Astrocyte of the cerebellum (primary cell): ENCODE data around the gene MED13L.

Source experiments
- DNase-seq: peaks from one replicate; pipeline ENCODE4 v3.0.0-alpha.2; 2011; ENCODE audit warnings: low read depth
- H3K4me3 ChIP-seq: 2 replicates; pipeline ENCODE4 v1.5.1; 2011; ENCODE audit warnings: mild to moderate bottlenecking, low read depth, low read length, moderate library complexity
- in situ Hi-C: cut with HindIII; loops from 2 replicates; pipeline ENCODE4 v1.10.0; 2017; ENCODE audit warnings: low sequenced_read_pairs
- TF ChIP-seq, protein P1 (sequence below): IDR thresholded peaks from 2 replicates; pipeline ENCODE4 v1.5.1; 2012; ENCODE audit warnings: low read length, low read depth, moderate library complexity, mild to moderate bottlenecking; ENCODE audit errors: missing control alignments

MED13L gene

DNA sequence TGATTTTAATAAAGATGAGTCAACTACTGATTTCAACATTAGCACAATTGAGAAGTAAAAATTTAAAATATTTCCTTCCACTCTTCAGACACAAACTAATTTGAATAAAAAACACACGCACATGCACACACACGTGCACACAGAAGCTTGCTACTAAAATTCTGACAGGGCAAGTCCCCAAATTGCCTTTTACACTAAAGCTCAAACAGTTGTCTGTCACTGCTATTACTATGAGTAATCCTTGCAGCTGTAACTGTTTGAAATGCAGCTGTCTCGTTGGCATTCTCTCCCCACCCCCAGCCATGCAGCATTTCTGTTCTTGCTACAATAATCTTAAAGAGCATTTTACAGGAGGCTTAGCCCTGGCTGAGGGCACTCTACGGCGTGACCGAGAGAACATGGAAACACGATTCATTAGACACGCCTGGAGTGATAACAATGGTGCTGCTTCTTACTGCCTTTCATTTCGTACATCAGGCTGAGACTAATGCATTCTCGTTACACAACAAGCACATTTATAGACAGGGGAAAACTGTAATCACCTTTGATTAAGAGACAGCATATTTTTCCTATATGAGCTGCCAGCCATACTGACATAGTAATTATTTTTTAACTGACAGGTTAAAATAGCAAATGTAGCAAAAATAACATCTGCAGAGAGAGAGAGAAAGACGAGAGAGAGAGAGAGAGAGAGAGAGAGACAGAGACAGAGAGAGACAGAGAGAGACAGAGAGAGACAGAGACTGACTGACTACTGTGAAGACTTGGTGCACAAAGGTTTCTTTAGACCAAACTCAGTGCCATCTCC lies 153.8 kb downstream of the MED13L start:
- in situ Hi-C loops, result no loop called here
- TF ChIP-seq, protein P1, sequence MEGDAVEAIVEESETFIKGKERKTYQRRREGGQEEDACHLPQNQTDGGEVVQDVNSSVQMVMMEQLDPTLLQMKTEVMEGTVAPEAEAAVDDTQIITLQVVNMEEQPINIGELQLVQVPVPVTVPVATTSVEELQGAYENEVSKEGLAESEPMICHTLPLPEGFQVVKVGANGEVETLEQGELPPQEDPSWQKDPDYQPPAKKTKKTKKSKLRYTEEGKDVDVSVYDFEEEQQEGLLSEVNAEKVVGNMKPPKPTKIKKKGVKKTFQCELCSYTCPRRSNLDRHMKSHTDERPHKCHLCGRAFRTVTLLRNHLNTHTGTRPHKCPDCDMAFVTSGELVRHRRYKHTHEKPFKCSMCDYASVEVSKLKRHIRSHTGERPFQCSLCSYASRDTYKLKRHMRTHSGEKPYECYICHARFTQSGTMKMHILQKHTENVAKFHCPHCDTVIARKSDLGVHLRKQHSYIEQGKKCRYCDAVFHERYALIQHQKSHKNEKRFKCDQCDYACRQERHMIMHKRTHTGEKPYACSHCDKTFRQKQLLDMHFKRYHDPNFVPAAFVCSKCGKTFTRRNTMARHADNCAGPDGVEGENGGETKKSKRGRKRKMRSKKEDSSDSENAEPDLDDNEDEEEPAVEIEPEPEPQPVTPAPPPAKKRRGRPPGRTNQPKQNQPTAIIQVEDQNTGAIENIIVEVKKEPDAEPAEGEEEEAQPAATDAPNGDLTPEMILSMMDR, result no peak
- no peak overlapping the region for H3K4me3 ChIP-seq
- peak; percentile 62 for DNase-seq

DNA sequence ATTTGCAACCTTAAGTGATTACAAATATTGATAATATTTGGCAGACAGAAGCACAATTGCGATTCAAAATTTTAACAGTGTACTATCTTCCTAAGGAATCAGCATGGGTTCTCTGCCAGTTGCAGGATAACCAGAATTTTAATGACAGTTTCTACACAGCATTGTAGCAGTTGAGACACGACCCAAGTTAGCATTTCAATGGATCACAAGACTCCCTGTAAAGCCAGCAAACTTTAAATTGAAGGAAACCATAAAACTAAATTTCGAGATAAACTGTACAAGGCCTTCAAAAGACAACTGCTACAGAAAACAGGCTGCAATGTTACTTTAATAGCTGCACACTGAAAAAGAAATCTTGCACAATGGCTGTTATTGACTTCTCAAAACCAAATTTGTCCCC lies 154.9 kb downstream of the MED13L start:
- in situ Hi-C loops, result no loop called here
- TF ChIP-seq, protein P1, result no peak
- no peak for DNase-seq
- no peak overlapping the region for H3K4me3 ChIP-seq

DNA sequence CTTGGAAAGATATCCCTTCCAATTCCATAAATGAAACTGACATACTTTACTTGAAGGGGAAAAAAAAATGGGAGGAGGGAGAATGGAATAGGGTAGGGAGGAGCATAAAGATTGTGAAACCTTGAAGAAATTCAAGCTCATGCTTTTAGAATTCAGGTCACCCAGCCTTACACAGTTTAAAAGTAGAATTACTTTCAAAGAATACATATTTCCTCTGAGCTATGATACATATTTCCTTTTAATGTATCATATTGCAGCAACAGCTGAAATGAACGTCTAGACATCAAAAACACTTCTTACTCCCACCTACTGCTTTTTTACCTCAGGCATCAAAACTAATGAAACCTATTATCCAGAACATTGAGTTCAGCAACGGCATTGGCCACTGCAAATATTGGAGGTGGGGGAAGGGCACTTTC lies 156.0 kb downstream of the MED13L start:
- H3K4me3 ChIP-seq, result no peak overlapping the region
- in situ Hi-C loops, result no loop called here
- no peak for DNase-seq
- TF ChIP-seq, protein P1, result no peak

DNA sequence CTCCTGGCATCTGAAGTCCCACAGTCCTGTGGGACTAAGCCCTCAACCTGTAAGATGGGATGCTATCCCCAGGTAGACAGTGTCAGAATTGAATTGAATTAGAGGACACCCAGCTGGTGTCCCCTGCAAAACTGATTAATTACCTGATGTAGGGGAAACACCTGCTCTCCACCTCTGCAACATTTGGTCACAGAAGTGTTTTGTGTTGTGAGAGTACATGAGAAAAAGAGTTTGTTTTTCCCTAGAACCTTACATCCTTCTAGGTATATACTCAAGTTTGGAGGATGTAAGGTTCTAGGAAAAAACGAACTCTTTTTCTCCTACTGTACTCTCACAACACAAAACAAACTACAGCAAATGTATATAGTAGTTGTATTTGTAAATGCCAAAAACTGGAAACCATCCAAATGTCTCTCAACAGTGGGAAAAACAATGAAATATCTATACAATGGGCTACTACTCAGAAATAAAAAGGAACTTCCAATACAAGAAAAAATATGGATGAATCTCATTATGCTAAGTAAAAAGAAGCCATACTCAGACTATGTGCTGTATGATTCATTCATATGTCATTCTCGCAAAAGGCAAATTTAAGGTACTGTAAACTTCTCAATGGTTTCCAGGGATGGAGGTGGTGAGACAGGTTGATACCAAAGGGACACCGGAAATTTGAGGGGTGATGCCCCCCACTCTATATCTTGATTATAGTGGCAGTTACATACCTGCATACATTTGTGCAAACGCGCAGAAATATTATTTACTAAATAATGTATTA lies 160.7 kb downstream of the MED13L start:
- TF ChIP-seq, protein P1, result no peak
- in situ Hi-C loops, result no loop called here
- H3K4me3 ChIP-seq, result no peak overlapping the region
- DNase-seq, result no peak

DNA sequence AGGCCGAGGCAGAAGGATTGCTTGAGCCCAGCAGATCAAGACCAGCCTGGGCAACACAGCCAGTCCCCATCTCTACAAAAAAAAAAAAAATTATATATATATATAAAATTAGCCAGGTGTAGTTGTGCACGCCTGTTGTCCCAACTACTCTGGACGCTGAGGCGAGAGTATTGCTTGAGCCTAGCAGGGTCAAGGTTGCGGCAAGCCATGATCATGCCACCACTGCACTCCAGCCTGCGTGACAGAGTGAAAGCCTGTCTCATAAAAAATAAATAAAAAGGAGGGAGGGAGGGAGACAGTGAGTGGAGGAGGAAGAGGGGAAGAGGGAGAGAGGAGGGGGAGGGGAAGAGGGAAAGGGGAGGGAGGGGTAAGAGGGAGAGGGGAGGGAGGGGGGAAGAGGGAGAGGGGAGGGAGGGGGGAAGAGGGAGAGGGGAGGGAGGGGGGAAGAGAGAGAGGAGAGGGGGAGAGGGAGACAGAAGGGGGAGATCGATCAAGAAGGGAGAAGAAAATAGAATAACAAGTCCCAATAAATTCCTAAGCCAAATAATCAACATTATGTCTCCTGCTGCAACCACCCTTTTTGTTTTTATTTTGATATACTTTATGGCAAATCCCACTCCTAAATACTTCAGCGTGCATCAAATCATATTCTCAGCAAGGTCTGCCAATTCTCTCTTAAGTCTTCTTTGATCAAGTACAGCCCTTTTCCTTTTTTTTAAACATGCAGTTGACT lies 163.9 kb downstream of the MED13L start:
- TF ChIP-seq, protein P1, result no peak
- H3K4me3 ChIP-seq, result no peak overlapping the region
- no peak for DNase-seq
- in situ Hi-C loops, result no loop called here

DNA sequence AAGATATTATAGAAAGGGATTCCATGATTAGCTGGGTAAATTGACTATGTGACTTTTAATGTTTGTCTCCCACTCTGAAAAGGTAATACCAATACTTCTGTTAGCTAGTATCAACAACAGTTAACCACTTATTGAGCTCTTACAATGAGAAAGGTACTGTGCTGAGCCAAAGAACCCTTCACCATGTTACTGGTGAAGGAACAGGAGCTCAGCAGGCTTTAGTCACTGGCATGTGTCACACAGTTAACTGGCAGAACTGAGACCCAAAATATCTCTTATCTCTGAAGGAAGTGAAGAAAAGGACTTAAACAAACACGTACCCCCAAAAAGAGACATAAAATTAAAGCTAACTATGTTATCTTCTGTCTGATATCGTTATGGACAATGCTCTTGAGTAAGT lies 170.6 kb downstream of the MED13L start:
- in situ Hi-C loops, result no loop called here
- no peak overlapping the region for H3K4me3 ChIP-seq
- TF ChIP-seq, protein P1, result no peak
- no peak for DNase-seq
